ENCODE measurements around the gene RNF135. TPM values are rescaled to one million over a fixed set of nuclear protein-coding genes. Genes with fewer than 3 reads are reported as not detected.
"Not testable (repeated sequence)": the region's sequence is repeated elsewhere in the genome, so short reads cannot be mapped to it uniquely, and the experiment has no call there.

RNF135 gene
- total and polyA plus RNA-seq, 12 donors = 2.3 to 8.3 (median 5.3) TPM

DNA sequence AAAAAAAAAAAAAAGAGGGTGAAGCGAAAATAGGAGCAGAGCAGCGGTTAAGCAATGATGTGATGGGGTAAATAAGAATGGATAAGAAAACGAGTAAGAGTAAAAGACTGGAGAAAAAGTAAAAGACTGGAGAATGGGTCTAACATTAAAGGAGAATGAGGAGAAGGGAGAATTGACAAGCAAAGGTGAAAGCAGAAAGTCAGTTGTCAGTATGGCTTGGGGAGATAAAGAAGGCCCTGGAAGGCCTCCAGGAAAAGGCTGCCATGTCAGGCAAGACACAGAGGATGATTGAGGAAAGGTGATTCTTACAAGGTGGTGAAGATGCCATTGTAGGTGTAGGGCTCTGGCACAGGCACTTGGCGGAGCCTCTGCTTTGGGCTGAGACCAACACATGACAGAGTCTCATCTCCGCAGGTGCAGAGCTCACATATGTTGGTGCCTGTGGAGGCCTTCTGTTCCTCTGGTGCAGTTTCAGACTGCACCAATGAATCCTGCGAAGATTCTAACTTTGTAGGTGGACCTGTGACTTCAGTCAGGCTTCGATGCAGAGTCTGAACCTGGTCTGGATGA is 76.1 kb downstream of the RNF135 start:
- intact Hi-C loops (cut with DNase I) = not testable (repeated sequence)

DNA sequence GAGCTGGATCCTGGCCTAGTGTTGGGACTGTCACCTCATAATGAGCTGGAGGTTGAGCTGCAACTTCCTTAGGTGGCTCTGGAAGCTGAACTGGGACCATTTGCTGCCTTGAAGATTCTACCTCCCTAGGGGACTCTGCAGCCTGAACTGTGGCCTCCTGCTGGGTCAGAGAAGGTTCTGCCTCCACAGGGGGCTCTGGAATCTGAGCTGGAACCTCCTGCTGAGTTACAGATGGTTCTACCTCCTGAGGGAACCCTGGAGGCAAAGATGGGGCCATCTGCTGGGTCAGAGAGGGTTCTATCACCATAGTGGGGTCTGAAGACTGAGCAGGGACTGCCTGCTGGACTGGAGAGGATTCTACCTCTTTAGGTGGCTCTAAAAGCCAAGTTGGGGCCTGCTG is 77.3 kb downstream of the RNF135 start:
- peaks cover 0 to 23% (median 8%) of the 10 kb centered on the region in 9 donors for H3K4me1 ChIP-seq
- intact Hi-C loops (cut with DNase I) = no loop called here
- H3K27ac ChIP-seq = no peak overlapping the region
- H3K27me3 ChIP-seq = no peaks in the 10 kb centered on the region
- no peak for DNase-seq
- no peak overlapping the region for H3K4me3 ChIP-seq
- H3K36me3 ChIP-seq = no peaks in the 10 kb centered on the region
- no peaks in the 10 kb centered on the region for H3K9me3 ChIP-seq
- ATAC-seq = no peak
- TF ChIP-seq, protein P1, sequence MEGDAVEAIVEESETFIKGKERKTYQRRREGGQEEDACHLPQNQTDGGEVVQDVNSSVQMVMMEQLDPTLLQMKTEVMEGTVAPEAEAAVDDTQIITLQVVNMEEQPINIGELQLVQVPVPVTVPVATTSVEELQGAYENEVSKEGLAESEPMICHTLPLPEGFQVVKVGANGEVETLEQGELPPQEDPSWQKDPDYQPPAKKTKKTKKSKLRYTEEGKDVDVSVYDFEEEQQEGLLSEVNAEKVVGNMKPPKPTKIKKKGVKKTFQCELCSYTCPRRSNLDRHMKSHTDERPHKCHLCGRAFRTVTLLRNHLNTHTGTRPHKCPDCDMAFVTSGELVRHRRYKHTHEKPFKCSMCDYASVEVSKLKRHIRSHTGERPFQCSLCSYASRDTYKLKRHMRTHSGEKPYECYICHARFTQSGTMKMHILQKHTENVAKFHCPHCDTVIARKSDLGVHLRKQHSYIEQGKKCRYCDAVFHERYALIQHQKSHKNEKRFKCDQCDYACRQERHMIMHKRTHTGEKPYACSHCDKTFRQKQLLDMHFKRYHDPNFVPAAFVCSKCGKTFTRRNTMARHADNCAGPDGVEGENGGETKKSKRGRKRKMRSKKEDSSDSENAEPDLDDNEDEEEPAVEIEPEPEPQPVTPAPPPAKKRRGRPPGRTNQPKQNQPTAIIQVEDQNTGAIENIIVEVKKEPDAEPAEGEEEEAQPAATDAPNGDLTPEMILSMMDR (IDR thresholded peaks at IDR 0.05) = no peak

More for the DNA sequence above, 76.1 kb downstream of the RNF135 start:
- DNase-seq, H3K27ac ChIP-seq, H3K4me3 ChIP-seq, H3K9me3 ChIP-seq, H3K36me3 ChIP-seq, ATAC-seq, H3K27me3 ChIP-seq: not testable (repeated sequence)
- WGBS, 2 donors = 96 to 97% methylated on average over 4 to 7 of the region's 7 CpGs
- H3K4me1 ChIP-seq = peaks cover 0 to 11% (median 2%) of the 10 kb centered on the region in 9 donors

DNA sequence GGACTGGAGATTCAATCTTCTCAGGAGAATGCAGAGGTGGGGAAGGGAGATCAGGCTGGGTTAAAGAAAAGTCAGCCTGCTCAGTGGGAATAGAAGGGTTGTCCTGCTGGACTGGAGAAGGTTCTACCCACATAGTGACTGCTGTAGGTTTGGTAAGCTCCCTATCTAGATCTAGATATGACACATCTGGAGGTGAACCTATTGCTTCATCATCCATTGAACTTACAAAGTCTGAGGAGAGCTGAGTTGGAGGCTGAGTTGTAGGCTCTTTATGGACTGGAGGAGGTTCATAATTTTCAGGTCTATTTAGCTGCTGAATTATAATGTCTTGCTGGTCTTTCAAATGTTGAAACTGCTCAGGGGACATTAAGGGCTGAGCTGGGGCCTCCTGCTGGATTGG is 77.9 kb downstream of the RNF135 start:
- H3K27ac ChIP-seq = no peak overlapping the region
- no peaks in the 10 kb centered on the region for H3K27me3 ChIP-seq
- no peaks in the 10 kb centered on the region for H3K36me3 ChIP-seq
- no peak overlapping the region for H3K4me3 ChIP-seq
- peaks cover 0 to 25% (median 8%) of the 10 kb centered on the region in 9 donors for H3K4me1 ChIP-seq
- TF ChIP-seq, protein P1 (IDR thresholded peaks at IDR 0.05) = no peak
- DNase-seq = no peak
- ATAC-seq = no peak
- no peaks in the 10 kb centered on the region for H3K9me3 ChIP-seq
- intact Hi-C loops (cut with DNase I) = no loop called here

Other genes starting within 250 kb of the RNF135 start
- 1 to 10 TPM; 4.2 to 9.5 (median 5.6) TPM for gene CRLF3, start 146.3 kb upstream of the RNF135 start, total RNA-seq
- 1 to 10 TPM; 3.2 to 4.7 TPM for gene CRLF3, start 146.3 kb upstream of the RNF135 start, polyA plus RNA-seq
- gene ATAD5, start 139.1 kb upstream of the RNF135 start, total RNA-seq = 1 to 10 TPM in 1 of 10 donors, under 1 TPM in 9; 0.32 to 1.4 (median 0.44) TPM
- under 1 TPM; 0.14 to 0.59 TPM for gene ATAD5, start 139.1 kb upstream of the RNF135 start, polyA plus RNA-seq
- gene TEFM, start 64.8 kb upstream of the RNF135 start, total RNA-seq = 10 to 100 TPM in 9 of 10 donors, 1 to 10 TPM in 1; 9.3 to 15.5 (median 13.8) TPM
- 10 to 100 TPM in 1 of 2 donors, 1 to 10 TPM in 1; 7.8 to 12.7 TPM for gene TEFM, start 64.8 kb upstream of the RNF135 start, polyA plus RNA-seq
- 10 to 100 TPM in 2 of 10 donors, 1 to 10 TPM in 8; 1.2 to 17.9 (median 4.0) TPM for gene ADAP2, start 49.1 kb upstream of the RNF135 start, total RNA-seq
- 1 to 10 TPM; 3.4 to 4.3 TPM for gene ADAP2, start 49.1 kb upstream of the RNF135 start, polyA plus RNA-seq
- gene NF1, start 123.9 kb downstream of the RNF135 start, total RNA-seq = 10 to 100 TPM; 41.9 to 71.0 (median 58.9) TPM
- gene NF1, start 123.9 kb downstream of the RNF135 start, polyA plus RNA-seq = 1 to 10 TPM; 4.2 to 7.6 TPM

Data from heart right ventricle (tissue), 16 donors.